ENCODE data around the gene RBM28.

The RBM28 gene

DNA sequence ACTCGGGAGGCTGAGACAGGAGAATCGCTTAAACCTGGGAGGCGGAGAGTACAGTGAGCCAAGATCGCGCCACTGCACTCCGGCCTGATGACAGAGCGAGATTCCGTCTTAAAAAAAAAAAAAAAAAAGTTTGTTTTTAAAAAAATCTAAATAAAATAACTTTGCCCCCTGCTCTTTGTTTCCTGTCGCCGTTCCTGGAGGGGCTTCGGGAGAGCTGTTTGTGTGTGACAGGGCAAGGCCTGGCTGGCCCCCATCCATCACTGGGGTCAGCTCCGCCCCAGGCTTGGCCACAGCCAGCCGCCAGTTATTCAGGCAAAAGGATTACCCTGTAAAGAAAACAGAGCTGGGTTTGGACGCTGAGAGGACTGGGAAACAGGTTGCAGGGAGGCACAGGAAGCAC, 86.2 kb downstream of the RBM28 start:
- DNase-seq = no peak

GRCh38 chr7:128255271-128255670, 88.4 kb downstream of the RBM28 start:
- no peak for DNase-seq

DNA sequence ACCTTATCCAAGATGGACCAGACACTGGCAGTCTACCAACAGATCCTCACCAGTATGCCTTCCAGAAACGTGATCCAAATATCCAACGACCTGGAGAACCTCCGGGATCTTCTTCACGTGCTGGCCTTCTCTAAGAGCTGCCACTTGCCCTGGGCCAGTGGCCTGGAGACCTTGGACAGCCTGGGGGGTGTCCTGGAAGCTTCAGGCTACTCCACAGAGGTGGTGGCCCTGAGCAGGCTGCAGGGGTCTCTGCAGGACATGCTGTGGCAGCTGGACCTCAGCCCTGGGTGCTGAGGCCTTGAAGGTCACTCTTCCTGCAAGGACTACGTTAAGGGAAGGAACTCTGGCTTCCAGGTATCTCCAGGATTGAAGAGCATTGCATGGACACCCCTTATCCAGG, 89.2 kb downstream of the RBM28 start:
- DNase-seq = no peak

GRCh38 chr7:128253701-128254100, 90.0 kb downstream of the RBM28 start:
- DNase-seq = no peak

GRCh38 chr7:128251337-128251736, 92.4 kb downstream of the RBM28 start:
- DNase-seq = no peak

Data from activated gamma-delta T cell (primary cell).